ENCODE data around the gene PPP4C.
"Not testable (repeated sequence)": the region's sequence is repeated elsewhere in the genome, so short reads cannot be mapped to it uniquely, and the experiment has no call there.

The PPP4C gene

DNA sequence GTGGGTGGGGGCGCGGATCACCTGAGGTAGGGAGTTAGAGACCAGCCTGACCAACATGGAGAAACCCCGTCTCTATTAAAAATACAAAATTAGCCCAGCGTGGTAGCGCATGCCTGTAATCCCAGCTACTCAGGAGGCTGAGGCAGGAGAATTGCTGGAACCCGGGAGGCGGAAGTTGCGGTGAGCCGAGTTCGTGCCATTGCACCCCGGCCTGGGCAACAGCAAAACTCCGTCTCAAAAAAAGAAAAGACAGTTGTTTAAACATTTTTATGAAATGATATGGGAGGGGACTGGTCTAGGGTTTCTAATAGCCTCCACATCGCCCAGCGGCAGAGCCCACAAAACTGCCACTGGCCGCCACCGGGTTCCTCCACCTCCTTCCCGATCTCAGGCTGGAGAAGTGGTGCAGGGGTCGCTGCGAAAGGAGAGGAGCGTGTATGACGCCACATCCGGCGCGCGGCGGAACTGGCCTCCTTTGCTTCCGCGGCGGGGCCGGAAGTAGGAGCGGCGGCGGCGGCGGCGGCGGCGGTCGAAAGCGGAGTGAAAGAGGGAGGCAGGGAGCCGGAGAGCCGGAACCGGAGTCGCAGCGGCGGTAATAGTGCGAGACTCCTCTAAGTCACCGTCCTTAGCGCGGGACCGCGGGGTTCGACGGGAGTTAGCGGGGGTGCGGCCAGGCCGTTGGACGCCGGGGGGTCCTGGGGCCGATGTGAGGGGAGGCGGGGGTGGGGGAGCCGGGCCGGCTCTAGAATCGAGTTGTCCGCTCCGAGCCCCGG is at the start of gene PPP4C:
TSS of gene PPP4C (plus strand) at position 492 of the 773 bp plus-strand sequence. CDS start 384 bp downstream, outside the sequence.
- DNase-seq = peak; percentile 80

GRCh38 chr16:30026449-30026848 is 49.3 kb upstream of the PPP4C start:
- DNase-seq = no peak

- no peak for DNase-seq
Measured at GRCh38 chr16:30027588-30028437, 48.0 kb upstream of the PPP4C start.

DNA sequence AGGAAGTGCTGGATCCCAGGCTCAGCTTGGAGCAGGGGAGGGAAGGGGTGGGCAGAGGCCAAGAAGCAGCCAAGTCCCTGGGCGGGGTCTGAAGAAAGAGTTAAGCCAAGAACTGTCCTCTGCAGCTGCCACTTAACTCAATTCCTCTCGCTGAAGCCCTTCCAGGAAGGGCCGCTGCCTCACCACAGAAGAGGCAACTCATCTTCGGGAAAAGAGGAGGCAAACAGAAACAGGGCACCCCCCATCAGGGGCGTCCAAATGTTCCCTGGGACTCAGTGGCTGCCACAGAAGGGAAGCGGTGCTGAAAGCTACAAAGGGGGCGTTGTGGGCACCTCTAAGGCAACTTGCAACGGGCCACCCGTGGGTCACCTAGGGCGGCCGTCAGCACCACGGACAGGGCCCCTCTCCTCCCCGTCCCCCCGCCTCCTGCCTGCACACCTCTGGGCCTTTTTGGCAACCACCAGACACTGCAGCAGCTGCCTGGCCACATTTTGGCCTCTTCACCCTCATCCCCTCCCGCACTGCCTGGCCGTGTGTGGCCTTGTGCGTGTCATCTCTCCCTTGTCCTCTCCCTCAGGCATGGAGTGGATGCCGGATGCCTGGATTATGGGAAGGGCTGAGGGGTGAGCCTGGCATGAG is 47.2 kb upstream of the PPP4C start:
- no peak for DNase-seq

GRCh38 chr16:30030011-30030685 is 45.6 kb upstream of the PPP4C start:
- no peak for DNase-seq

DNA sequence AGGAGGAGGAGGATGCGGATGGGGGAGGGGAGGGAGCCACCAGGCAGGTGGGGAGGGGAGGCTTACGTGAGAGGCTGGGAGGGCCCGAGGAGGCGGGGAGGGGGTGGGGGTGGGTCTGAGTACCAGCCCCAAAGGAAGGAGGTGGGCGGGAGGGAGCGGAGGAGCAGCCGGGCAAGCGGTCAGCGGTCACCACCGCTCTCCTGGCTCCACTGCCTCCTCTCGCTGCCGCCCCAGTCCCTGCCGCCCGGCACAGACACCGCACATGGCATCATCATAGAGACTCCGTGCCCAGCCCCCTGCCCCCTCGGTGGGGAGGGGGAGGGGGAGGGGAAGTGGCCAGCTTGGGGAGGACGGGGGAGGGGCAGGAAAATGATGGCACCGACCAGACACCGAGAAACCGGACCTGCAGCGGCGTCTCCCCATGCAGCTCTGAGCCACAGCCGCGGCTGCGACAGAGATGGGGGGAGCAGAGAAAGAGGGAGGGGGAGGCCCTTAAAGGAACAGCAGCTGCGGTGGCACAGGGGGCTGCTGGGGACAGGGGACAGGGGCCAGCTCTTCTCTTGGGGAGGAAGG is 44.9 kb upstream of the PPP4C start, which contains the start of gene TLCD3B:
TSS of gene TLCD3B (minus strand) at position 431 of the 573 bp plus-strand sequence. CDS start 744 bp downstream, outside the sequence.
- DNase-seq = no peak

DNA sequence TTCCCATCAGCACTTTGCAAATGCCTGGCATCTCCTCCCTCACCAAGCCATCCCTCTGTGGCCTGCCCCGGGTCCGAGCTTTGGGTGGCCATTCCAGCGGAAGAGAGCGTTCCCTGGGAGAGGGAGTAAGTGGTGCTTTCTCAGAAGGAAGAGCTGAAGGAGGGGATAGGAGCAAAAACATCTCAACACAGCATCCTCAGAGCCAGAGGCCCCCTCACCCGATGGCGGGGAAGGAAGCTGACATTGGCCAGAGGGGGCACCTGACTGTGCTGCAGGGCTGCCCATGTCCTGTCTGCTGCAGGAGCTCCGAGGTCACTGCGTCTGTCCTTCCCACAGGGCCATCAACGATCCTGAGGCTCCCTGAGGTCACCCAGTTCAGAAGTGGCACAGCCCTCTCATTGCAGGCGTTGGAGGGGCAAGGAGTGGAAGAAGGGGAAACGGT is 44.3 kb upstream of the PPP4C start:
- DNase-seq = no peak

GRCh38 chr16:30032083-30032819 is 43.5 kb upstream of the PPP4C start:
- DNase-seq = peak; percentile 35

GRCh38 chr16:30033270-30033669 is 42.5 kb upstream of the PPP4C start:
- no peak for DNase-seq

DNA sequence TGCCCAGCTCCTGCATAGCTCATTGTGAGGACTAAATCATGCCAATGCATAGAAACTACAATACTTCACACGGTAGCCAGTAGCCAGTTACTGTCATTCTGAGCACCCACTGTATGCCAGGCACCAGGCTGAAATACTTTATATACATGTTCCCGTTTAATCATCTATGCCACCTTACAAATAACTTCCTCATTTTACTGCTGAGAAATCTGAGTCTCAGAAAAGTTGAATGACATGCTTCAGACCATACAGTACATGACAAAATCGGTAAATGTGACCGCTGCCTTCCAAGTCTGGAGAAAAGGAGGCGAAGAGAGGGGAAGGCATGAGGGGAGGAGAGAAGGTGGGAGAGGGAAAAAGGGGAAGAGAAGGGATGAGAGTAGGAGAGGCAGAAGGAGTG is 35.6 kb upstream of the PPP4C start:
- no peak for DNase-seq

- DNase-seq = not testable (repeated sequence)
Measured at GRCh38 chr16:30040690-30041089, 35.1 kb upstream of the PPP4C start.

- DNase-seq = no peak
Measured at GRCh38 chr16:30041841-30042240, 34.0 kb upstream of the PPP4C start.

GRCh38 chr16:30046178-30046577 is 29.6 kb upstream of the PPP4C start:
- no peak for DNase-seq

- no peak for DNase-seq
Measured at GRCh38 chr16:30046588-30046987, 29.2 kb upstream of the PPP4C start.

- no peak for DNase-seq
Measured at GRCh38 chr16:30049871-30050270, 25.9 kb upstream of the PPP4C start.

DNA sequence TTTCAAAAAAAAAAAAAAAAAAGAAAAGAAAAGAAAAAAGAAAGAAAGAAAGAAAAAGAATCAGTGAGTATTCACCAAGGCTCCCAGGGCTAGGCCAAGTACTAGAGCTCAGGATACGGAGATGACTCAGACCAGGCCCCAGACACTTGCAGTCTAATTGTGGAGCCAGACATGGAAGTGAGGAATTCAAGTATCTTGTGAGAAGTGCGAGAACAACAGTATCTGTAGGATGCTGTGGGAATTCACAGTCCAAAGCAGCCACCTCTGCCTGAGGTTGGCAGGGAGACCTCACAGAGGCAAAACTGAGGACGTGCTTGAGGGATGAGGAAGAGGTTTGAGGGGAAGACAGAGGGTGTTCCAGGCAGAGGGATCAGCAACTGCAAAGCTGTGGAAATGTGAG is 24.3 kb upstream of the PPP4C start:
- DNase-seq = no peak

DNA sequence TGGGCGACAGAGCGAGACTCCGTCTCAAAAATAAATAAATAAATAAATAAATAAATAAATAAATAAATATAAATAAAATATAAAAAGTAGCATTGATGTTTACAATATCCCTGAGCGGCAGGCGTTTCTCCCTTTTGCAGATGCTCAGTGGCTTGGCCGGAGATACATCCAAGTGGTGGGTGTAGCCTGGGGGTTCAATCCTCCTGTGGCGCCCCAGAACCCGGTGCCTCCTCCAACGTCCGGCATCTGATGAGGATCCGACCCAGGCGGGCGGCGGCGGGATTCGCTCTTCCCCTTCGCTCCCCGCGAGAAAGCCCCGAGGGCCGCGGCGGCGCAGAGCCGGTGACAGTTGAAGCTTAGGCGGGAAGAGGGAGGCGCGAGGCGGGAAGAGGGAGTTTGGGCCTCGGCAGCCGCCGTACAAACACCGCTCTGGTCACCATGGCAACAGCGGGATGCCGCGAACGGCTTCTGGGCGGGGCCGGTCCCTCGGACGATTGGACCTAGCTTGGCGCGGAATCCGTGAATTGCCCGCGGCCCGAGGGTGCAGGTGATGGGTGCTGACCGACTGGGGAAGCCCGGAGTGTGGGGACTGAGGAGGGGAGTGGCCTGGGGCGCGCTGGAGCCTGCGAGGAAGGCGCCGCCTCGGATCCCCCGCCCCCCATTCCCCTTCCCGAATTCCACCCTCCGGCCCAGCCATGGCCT is 23.0 kb upstream of the PPP4C start:
- DNase-seq = peak; percentile 91

GRCh38 chr16:30053376-30054015 is 22.3 kb upstream of the PPP4C start:
- no peak for DNase-seq

GRCh38 chr16:30054451-30054850 is 21.3 kb upstream of the PPP4C start:
- no peak for DNase-seq

- DNase-seq = peak; percentile 35
Measured at GRCh38 chr16:30054959-30055553, 20.7 kb upstream of the PPP4C start.
